ENCODE measurements around the gene ENOX2. TPM values are rescaled to one million over a fixed set of nuclear protein-coding genes. Genes with fewer than 3 reads are reported as not detected.

ENOX2 gene
- total RNA-seq, 1 experiment from 2014 or later = 21.4 TPM

- H3K79me2 ChIP-seq (ENCODE audit: low read depth) = no peaks in the 10 kb centered on the region
- no peak for DNase-seq
- H3K4me2 ChIP-seq = no peak overlapping the region
- H3K9me2 ChIP-seq (ENCODE audit: insufficient read depth) = no peaks in the 10 kb centered on the region; the same call in 1 of the 2 replicates
- intact Hi-C loops (cut with micrococcal nuclease; ENCODE audit: unreplicated experiment) = no loop called here
- BruUV-seq (replicated peaks) = no TSS peak
- H3K27me3 ChIP-seq (ENCODE audit: insufficient read depth, low read depth) = no peaks in the 10 kb centered on the region
- no peaks in the 10 kb centered on the region for H3F3A ChIP-seq (ENCODE audit: insufficient read depth, low read depth)
- no peaks in the 10 kb centered on the region for H3K9me3 ChIP-seq (ENCODE audit: insufficient read depth, low read depth)
- H3K36me3 ChIP-seq (ENCODE audit: low read depth) = no peaks in the 10 kb centered on the region
- no peak overlapping the region for H2AFZ ChIP-seq
- H3K4me3 ChIP-seq = no peak overlapping the region
- H3K4me1 ChIP-seq (replicated peaks; ENCODE audit: insufficient read depth) = no peaks in the 10 kb centered on the region
- CTCF ChIA-PET = no interaction called here
- POLR2A ChIA-PET (ENCODE audit: unreplicated experiment) = interaction anchor here (0.7 kb wide), 1 partner anchor 528 kb away, joined by 5 read pairs; no protein-coding TSS in a partner anchor
- TF ChIP-seq EZH2 (IDR thresholded peaks at IDR 0.05; ENCODE audit: low read depth) = no peak
- no peak for TF ChIP-seq CTCF (conservative IDR thresholded peaks at IDR 0.05)
- H4K20me1 ChIP-seq (ENCODE audit: insufficient read depth) = no peaks in the 10 kb centered on the region
- H3K27ac ChIP-seq = no peak overlapping the region
Measured at GRCh38 chrX:130861462-130861861, 41.5 kb downstream of the ENOX2 start.

GRCh38 chrX:130857207-130857606, 45.8 kb downstream of the ENOX2 start:
- H3F3A ChIP-seq (ENCODE audit: insufficient read depth, low read depth) = no peaks in the 10 kb centered on the region
- H3K9me3 ChIP-seq (ENCODE audit: insufficient read depth, low read depth) = no peaks in the 10 kb centered on the region
- no peaks in the 10 kb centered on the region for H3K36me3 ChIP-seq (ENCODE audit: low read depth)
- no peaks in the 10 kb centered on the region for H4K20me1 ChIP-seq (ENCODE audit: insufficient read depth)
- H3K4me1 ChIP-seq (replicated peaks; ENCODE audit: insufficient read depth) = no peaks in the 10 kb centered on the region
- no peak for TF ChIP-seq CTCF (conservative IDR thresholded peaks at IDR 0.05)
- CTCF ChIA-PET = no interaction called here
- intact Hi-C loops (cut with micrococcal nuclease; ENCODE audit: unreplicated experiment) = no loop called here
- no peaks in the 10 kb centered on the region; the same call in 1 of the 2 replicates for H3K9me2 ChIP-seq (ENCODE audit: insufficient read depth)
- BruUV-seq (replicated peaks) = no TSS peak
- no peak overlapping the region for H3K4me2 ChIP-seq
- POLR2A ChIA-PET (ENCODE audit: unreplicated experiment) = no interaction called here
- H3K79me2 ChIP-seq (ENCODE audit: low read depth) = no peaks in the 10 kb centered on the region
- no peaks in the 10 kb centered on the region for H3K27me3 ChIP-seq (ENCODE audit: insufficient read depth, low read depth)
- H3K4me3 ChIP-seq = no peak overlapping the region
- no peak for DNase-seq
- no peak overlapping the region for H3K27ac ChIP-seq
- H2AFZ ChIP-seq = no peak overlapping the region

DNA sequence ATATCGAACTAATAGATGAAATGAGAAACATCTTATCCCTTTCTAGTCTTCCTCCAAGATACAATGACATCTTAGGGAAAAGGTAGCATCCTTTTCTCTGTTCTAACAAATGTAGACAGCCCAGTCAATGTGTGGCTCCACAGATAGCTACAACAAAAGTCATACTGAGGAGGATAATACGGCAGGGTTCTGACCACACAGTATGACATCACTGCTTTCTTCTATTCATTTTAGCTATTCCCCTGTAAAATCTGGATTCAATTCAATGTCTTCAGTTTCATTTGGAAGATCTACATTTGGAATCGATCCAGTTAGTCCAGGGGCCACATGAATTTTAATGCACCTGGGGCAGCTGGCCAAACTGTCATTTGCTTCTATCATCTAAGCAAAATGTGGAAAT, 51.4 kb downstream of the ENOX2 start:
- Histone ChIP-seq H3F3A (ENCODE audit: insufficient read depth, low read depth) (0 out of 2 replicates have a peak, but pooled peaks cover 4% of the 10 kb centered on the region), H3K79me2 (ENCODE audit: low read depth) (no peaks in the 10 kb centered on the region; the same call in 1 of the 2 replicates), H2AFZ (no peak overlapping the region), H3K4me3 (no peak overlapping the region), H4K20me1 (ENCODE audit: insufficient read depth) (no peaks in the 10 kb centered on the region), H3K9me3 (ENCODE audit: insufficient read depth, low read depth) (no peaks in the 10 kb centered on the region), H3K27ac (no peak overlapping the region), H3K4me2 (no peak overlapping the region), H3K36me3 (ENCODE audit: low read depth) (no peaks in the 10 kb centered on the region; the same call in 1 of the 2 replicates), H3K9me2 (ENCODE audit: insufficient read depth) (no peaks in the 10 kb centered on the region; the same call in 1 of the 2 replicates), H3K27me3 (ENCODE audit: insufficient read depth, low read depth) (no peaks in the 10 kb centered on the region), H3K4me1 (replicated peaks; ENCODE audit: insufficient read depth) (no peaks in the 10 kb centered on the region)
- no TSS peak for BruUV-seq (replicated peaks)
- no peak for TF ChIP-seq CTCF (conservative IDR thresholded peaks at IDR 0.05)
- no peak for TF ChIP-seq EZH2 (IDR thresholded peaks at IDR 0.05; ENCODE audit: low read depth)
- CTCF ChIA-PET = no interaction called here
- intact Hi-C loops (cut with micrococcal nuclease; ENCODE audit: unreplicated experiment) = no loop called here
- no peak for DNase-seq
- POLR2A ChIA-PET (ENCODE audit: unreplicated experiment) = no interaction called here

Data from PC-9 (cell line).